CD14-positive monocyte (primary cell): ENCODE results near the gene PPP1R15A. TPM values are rescaled to one million over a fixed set of nuclear protein-coding genes. Genes with fewer than 3 reads are reported as not detected.

Experiments
- DNase-seq, 3 donors: peaks; one replicate each; pipeline ENCODE4 v3.0.0-alpha.2; 2011 to 2022
- H2AFZ ChIP-seq: 2 replicates; pipeline ENCODE4 v1.6.0; 2012; ENCODE audit warnings: mild to moderate bottlenecking, low read depth, low read length, inconsistent platforms; ENCODE audit not compliant: insufficient read depth, poor library complexity, severe bottlenecking
- H3K27ac ChIP-seq, 2 donors: 1 replicate in 1 of 2; 2 replicates in 1 of 2; pipeline ENCODE4 v1.5.1; 2012 to 2013; ENCODE audit warnings: low read length in 2 of 2, control low read depth in 1 of 2, inconsistent platforms in 1 of 2, low read depth in 1 of 2, mild to moderate bottlenecking in 1 of 2
- H3K27me3 ChIP-seq, 2 donors: one replicate each; pipeline versions ENCODE4 v1.6.0 to v1.6.1; 2011 to 2013; ENCODE audit warnings: low read length in 2 of 2; ENCODE audit not compliant: control insufficient read depth in 2 of 2, insufficient read depth in 2 of 2
- H3K36me3 ChIP-seq, 2 donors: replicated peaks in 1 of 2; 1 replicate in 1 of 2; 2 replicates in 1 of 2; pipeline versions ENCODE4 v1.5.1 to v1.6.1; 2012 to 2013; ENCODE audit warnings: low read length in 2 of 2, control low read depth in 1 of 2, inconsistent platforms in 1 of 2, mild to moderate bottlenecking in 1 of 2; ENCODE audit not compliant: insufficient read depth in 2 of 2, control insufficient read depth in 1 of 2
- H3K4me1 ChIP-seq, 2 donors: 1 replicate in 1 of 2; 2 replicates in 1 of 2; pipeline versions ENCODE4 v1.5.1 to v1.6.1; 2012 to 2013; ENCODE audit warnings: low read length in 2 of 2, control low read depth in 1 of 2, inconsistent platforms in 1 of 2, mild to moderate bottlenecking in 1 of 2, moderate library complexity in 1 of 2; ENCODE audit not compliant: insufficient read depth in 2 of 2, control insufficient read depth in 1 of 2
- H3K4me2 ChIP-seq: replicated peaks from 2 replicates; pipeline ENCODE3; 2012; ENCODE audit warnings: low read length, moderate library complexity, mild to moderate bottlenecking; ENCODE audit not compliant: poor library complexity, severe bottlenecking; ENCODE audit errors: extremely low read depth
- H3K4me3 ChIP-seq, 3 experiments: fragments of 200-600 bp in 1 of 3; sonication (generic) in 1 of 3; replicated peaks in 1 of 3; 1 replicate in 2 of 3; 2 replicates in 1 of 3; pipeline ENCODE4 v1.5.1; 2011 to 2013; ENCODE audit warnings: low read length in 3 of 3, mild to moderate bottlenecking in 3 of 3, control low read depth in 2 of 3, low read depth in 2 of 3, inconsistent platforms in 1 of 3, moderate library complexity in 1 of 3
- H3K79me2 ChIP-seq: 2 replicates; pipeline ENCODE4 v1.6.0; 2012; ENCODE audit warnings: mild to moderate bottlenecking, control low read depth, inconsistent platforms, low read length, moderate library complexity; ENCODE audit not compliant: insufficient read depth
- H3K9ac ChIP-seq: 2 replicates; pipeline ENCODE4 v1.6.0; 2017; ENCODE audit warnings: low read length, mild to moderate bottlenecking; ENCODE audit not compliant: insufficient read depth, poor library complexity, severe bottlenecking
- H3K9me3 ChIP-seq, 2 donors: replicated peaks in 1 of 2; 1 replicate in 1 of 2; 2 replicates in 1 of 2; pipeline versions ENCODE4 v1.5.1 to v1.6.1; 2012 to 2013; ENCODE audit warnings: low read length in 2 of 2, control low read depth in 1 of 2; ENCODE audit not compliant: control insufficient read depth in 1 of 2, insufficient read depth in 1 of 2
- H4K20me1 ChIP-seq: 2 replicates; pipeline ENCODE4 v1.6.0; 2012; ENCODE audit warnings: mild to moderate bottlenecking, low read length, control low read depth, moderate library complexity; ENCODE audit not compliant: insufficient read depth
- H3K27ac Mint-ChIP-seq, 7 donors: one replicate each; pipeline ENCODE4 v1.8.0; 2020; ENCODE audit warnings: mild to moderate bottlenecking in 7 of 7, mixed read lengths in 7 of 7, moderate library complexity in 6 of 7, inconsistent platforms in 2 of 7
- H3K27me3 Mint-ChIP-seq, 3 donors: one replicate each; pipeline ENCODE4 v1.8.0; 2021 to 2022; ENCODE audit warnings: low read depth in 3 of 3, mild to moderate bottlenecking in 3 of 3, mixed read lengths in 3 of 3, moderate library complexity in 3 of 3, inconsistent platforms in 1 of 3
- H3K36me3 Mint-ChIP-seq, 2 donors: one replicate each; pipeline ENCODE4 v1.8.0; 2020; ENCODE audit warnings: mixed read lengths in 2 of 2, inconsistent platforms in 1 of 2, mild to moderate bottlenecking in 1 of 2
- H3K4me1 Mint-ChIP-seq: one replicate; pipeline ENCODE4 v1.8.0; 2020; ENCODE audit warnings: mild to moderate bottlenecking, mixed read lengths
- H3K4me3 Mint-ChIP-seq, 2 donors: one replicate each; pipeline ENCODE4 v1.8.0; 2020; ENCODE audit warnings: mild to moderate bottlenecking in 2 of 2, mixed read lengths in 2 of 2, moderate library complexity in 1 of 2
- H3K9me3 Mint-ChIP-seq, 7 donors: one replicate each; pipeline ENCODE4 v1.8.0; 2020 to 2022; ENCODE audit warnings: mixed read lengths in 7 of 7, mild to moderate bottlenecking in 6 of 7, moderate library complexity in 6 of 7, inconsistent platforms in 2 of 7
- CTCF ChIP-seq: fragments of 200-600 bp; IDR thresholded peaks from one replicate; pipeline ENCODE4 v1.8.0; 2022; ENCODE audit warnings: antibody characterized with exemption, mild to moderate bottlenecking
- WGBS: methylation state at CpG from one replicate; pipeline ENCODE4 v1.1.5; 2013; ENCODE audit warnings: missing lambda C conversion rate; ENCODE audit not compliant: insufficient coverage; 5-methylcytosine and 5-hydroxymethylcytosine counted together
- intact Hi-C, 2 donors: fragments of 100-400 bp; cut with micrococcal nuclease; formaldehyde crosslinking; loops; one replicate each; pipeline versions ENCODE4 v1.15.0 to v1.15.1; 2023
- polyA plus RNA-seq, 3 donors: library from polyadenylated mRNA; depleted of rRNA in 1 of 3; unstranded in 2 of 3; stranded (reverse) in 1 of 3; fragments of 300-500 nt in 2 of 3; fragments of >200 nt in 1 of 3; fragmentation: Illumina TruSeq in 2 of 3; gene quantifications; 1 replicate in 2 of 3; 2 replicates in 1 of 3; pipeline ENCODE4 v1.2.3, GENCODE V29; 2012 to 2021

Gene PPP1R15A
- polyA plus RNA-seq, 3 donors, result 127 to 745 (median 169) TPM

GRCh38 chr19:48858984-48859710 is 13.1 kb upstream of the PPP1R15A start:
- H3K4me1 ChIP-seq, result peaks cover 0 to 12% of the 10 kb centered on the region in 2 donors
- no peaks in the 10 kb centered on the region for H3K36me3 Mint-ChIP-seq
- no peaks in the 10 kb centered on the region for H3K36me3 ChIP-seq
- peak overlapping the region; percentile 38 for H3K9ac ChIP-seq
- no peak overlapping the region for H3K27ac ChIP-seq
- no peaks in the 10 kb centered on the region for H3K9me3 ChIP-seq
- intact Hi-C loops, result no loop called here
- peak overlapping the region; percentile 50 to 91 (median 76) for H3K27ac Mint-ChIP-seq
- peak overlapping the region; percentile 78 for H2AFZ ChIP-seq
- no peaks in the 10 kb centered on the region for H3K79me2 ChIP-seq
- no peak for TF ChIP-seq CTCF
- peaks cover 9% of the 10 kb centered on the region for H3K4me1 Mint-ChIP-seq
- no peaks in the 10 kb centered on the region for H4K20me1 ChIP-seq
- peak overlapping the region; percentile 6 to 64 (median 34) for H3K4me3 ChIP-seq
- peak overlapping the region; percentile 76 for H3K4me2 ChIP-seq
- DNase-seq, result peak in 2 of 3 donors; percentile 53 to 67
- H3K4me3 Mint-ChIP-seq, result peak overlapping the region; percentile 80 to 96
- H3K9me3 Mint-ChIP-seq, result peaks cover 0 to 3% (median 0%) of the 10 kb centered on the region in 7 donors
- no peaks in the 10 kb centered on the region for H3K27me3 ChIP-seq
- 50% methylated on average over 10 of the region's 34 CpGs for WGBS
- peaks cover under 1 to 4% (median 4%) of the 10 kb centered on the region in 3 donors for H3K27me3 Mint-ChIP-seq

GRCh38 chr19:48859711-48860572 is 12.3 kb upstream of the PPP1R15A start:
- peaks cover 0 to 3% (median 0%) of the 10 kb centered on the region in 7 donors for H3K9me3 Mint-ChIP-seq
- no peaks in the 10 kb centered on the region for H3K79me2 ChIP-seq
- TF ChIP-seq CTCF, result no peak
- no peaks in the 10 kb centered on the region for H3K36me3 ChIP-seq
- H3K9ac ChIP-seq, result peak overlapping the region; percentile 8
- no peak overlapping the region for H3K27ac ChIP-seq
- H3K4me3 Mint-ChIP-seq, result peak overlapping the region; percentile 35 to 80
- peak overlapping the region; percentile 76 for H3K4me2 ChIP-seq
- no peaks in the 10 kb centered on the region for H3K27me3 ChIP-seq
- DNase-seq, result peak; percentile 55 to 74 (median 63)
- H3K27ac Mint-ChIP-seq, result peak overlapping the region in 5 of 7 donors; percentile 5 to 33 (median 22)
- peak overlapping the region; percentile 78 for H2AFZ ChIP-seq
- H3K4me1 ChIP-seq, result peaks cover 0 to 12% of the 10 kb centered on the region in 2 donors
- peak overlapping the region in 2 of 3 experiments; percentile 34 to 64 for H3K4me3 ChIP-seq
- WGBS, result 75% methylated on average over 27 of the region's 30 CpGs
- no peaks in the 10 kb centered on the region for H3K36me3 Mint-ChIP-seq
- H3K27me3 Mint-ChIP-seq, result peaks cover 4 to 5% (median 4%) of the 10 kb centered on the region in 3 donors
- no peaks in the 10 kb centered on the region for H4K20me1 ChIP-seq
- intact Hi-C loops, result no loop called here
- H3K4me1 Mint-ChIP-seq, result peaks cover 9% of the 10 kb centered on the region
- no peaks in the 10 kb centered on the region for H3K9me3 ChIP-seq
